ENCODE measurements around the gene CTAGE9. TPM values are rescaled to one million over a fixed set of nuclear protein-coding genes. Genes with fewer than 3 reads are reported as not detected.

The CTAGE9 gene
- total RNA-seq, 2 experiments from 2014 or later: not detected

- Mint-ChIP-seq H3K4me1 (ENCODE audit: low read depth) (no peaks in the 10 kb centered on the region), H3K9me3 (no peaks in the 10 kb centered on the region), H3K27ac (no peak overlapping the region), H3K4me3 (no peak overlapping the region), H3K27me3 (no peaks in the 10 kb centered on the region), H3K36me3 (ENCODE audit: low read depth) (no peaks in the 10 kb centered on the region)
- no peaks in the 10 kb centered on the region for H3K36me3 ChIP-seq (ENCODE audit: insufficient read depth, low read length)
- H3K27me3 ChIP-seq (ENCODE audit: control insufficient read depth in 1 of 2, insufficient read depth in 2 of 2, low read length in 2 of 2): no peaks in the 10 kb centered on the region
- intact Hi-C loops (cut with DNase I, micrococcal nuclease): no loop called here
- ChIA-PET CTCF (no interaction called here), POLR2A (no interaction called here)
- no peak for TF ChIP-seq CTCF (IDR thresholded peaks at IDR 0.05)
- no peak overlapping the region for H3K27ac ChIP-seq (ENCODE audit: low read depth in 1 of 2, low read length in 2 of 2)
- H3K4me1 ChIP-seq (ENCODE audit: insufficient read depth, low read length): no peaks in the 10 kb centered on the region
- no peak for DNase-seq
- ATAC-seq (ENCODE audit: poor library complexity): no peak
- H3K9me3 ChIP-seq (ENCODE audit: control insufficient read depth in 1 of 2, insufficient read depth in 1 of 2, low read length in 2 of 2): no peaks in the 10 kb centered on the region
- H3K4me3 ChIP-seq (ENCODE audit: low read length): no peak overlapping the region
Measured at GRCh38 chr6:131687022-131687421, 23.8 kb downstream of the CTAGE9 start.

GRCh38 chr6:131685266-131685780 lies 25.5 kb downstream of the CTAGE9 start:
- Mint-ChIP-seq H3K27me3 (no peaks in the 10 kb centered on the region), H3K36me3 (ENCODE audit: low read depth) (no peaks in the 10 kb centered on the region), H3K9me3 (no peaks in the 10 kb centered on the region), H3K4me3 (no peak overlapping the region), H3K4me1 (ENCODE audit: low read depth) (no peaks in the 10 kb centered on the region), H3K27ac (no peak overlapping the region)
- no peak for TF ChIP-seq CTCF (IDR thresholded peaks at IDR 0.05)
- Histone ChIP-seq H3K4me3 (ENCODE audit: low read length) (no peak overlapping the region), H3K27ac (ENCODE audit: low read depth in 1 of 2, low read length in 2 of 2) (no peak overlapping the region), H3K9me3 (ENCODE audit: control insufficient read depth in 1 of 2, insufficient read depth in 1 of 2, low read length in 2 of 2) (no peaks in the 10 kb centered on the region), H3K27me3 (ENCODE audit: control insufficient read depth in 1 of 2, insufficient read depth in 2 of 2, low read length in 2 of 2) (no peaks in the 10 kb centered on the region), H3K36me3 (ENCODE audit: insufficient read depth, low read length) (no peaks in the 10 kb centered on the region), H3K4me1 (ENCODE audit: insufficient read depth, low read length) (no peaks in the 10 kb centered on the region)
- DNase-seq: no peak
- ChIA-PET CTCF (no interaction called here), POLR2A (no interaction called here)
- no peak for ATAC-seq (ENCODE audit: poor library complexity)
- intact Hi-C loops (cut with DNase I, micrococcal nuclease): no loop called here

- H3K27ac ChIP-seq (ENCODE audit: low read depth in 1 of 2, low read length in 2 of 2): no peak overlapping the region
- Mint-ChIP-seq H3K4me1 (ENCODE audit: low read depth) (no peaks in the 10 kb centered on the region), H3K27me3 (no peaks in the 10 kb centered on the region), H3K9me3 (no peaks in the 10 kb centered on the region), H3K27ac (no peak overlapping the region), H3K4me3 (no peak overlapping the region), H3K36me3 (ENCODE audit: low read depth) (no peaks in the 10 kb centered on the region)
- no peaks in the 10 kb centered on the region for H3K4me1 ChIP-seq (ENCODE audit: insufficient read depth, low read length)
- H3K36me3 ChIP-seq (ENCODE audit: insufficient read depth, low read length): no peaks in the 10 kb centered on the region
- ChIA-PET POLR2A (no interaction called here), CTCF (no interaction called here)
- TF ChIP-seq CTCF (IDR thresholded peaks at IDR 0.05): no peak
- no peak for DNase-seq
- H3K27me3 ChIP-seq (ENCODE audit: control insufficient read depth in 1 of 2, insufficient read depth in 2 of 2, low read length in 2 of 2): no peaks in the 10 kb centered on the region
- ATAC-seq (ENCODE audit: poor library complexity): no peak
- H3K4me3 ChIP-seq (ENCODE audit: low read length): no peak overlapping the region
- no peaks in the 10 kb centered on the region for H3K9me3 ChIP-seq (ENCODE audit: control insufficient read depth in 1 of 2, insufficient read depth in 1 of 2, low read length in 2 of 2)
- intact Hi-C loops (cut with DNase I, micrococcal nuclease): no loop called here
Measured at GRCh38 chr6:131683479-131683878, 27.3 kb downstream of the CTAGE9 start.

All from CD4-positive, alpha-beta T cell (primary cell).